Vagina (tissue), 2 donors: ENCODE measurements around the gene CORO1A.

Experiments
- CTCF ChIP-seq, 3 experiments: fragments of 450-650 bp in 2 of 3; fragments of 200-600 bp in 1 of 3; sonication (generic) in 1 of 3; IDR thresholded peaks; one replicate each; pipeline ENCODE4 v1.5.1; 2017 to 2019; ENCODE audit warnings: antibody characterized with exemption in 3 of 3, mild to moderate bottlenecking in 2 of 3, moderate library complexity in 2 of 3
- POLR2A ChIP-seq, 2 donors: fragments of 450-650 bp; IDR thresholded peaks; one replicate each; pipeline ENCODE4 v1.6.1; 2017; ENCODE audit warnings: antibody characterized with exemption in 2 of 2, mild to moderate bottlenecking in 2 of 2, moderate library complexity in 2 of 2

GRCh38 chr16:30186444-30186781, 3.0 kb downstream of the CORO1A start:
- no peak for TF ChIP-seq POLR2A (IDR thresholded peaks at IDR 0.05)
- no peak for TF ChIP-seq CTCF (IDR thresholded peaks at IDR 0.05)
